HepG2 (cell line): ENCODE data around the gene FIGLA. TPM values are rescaled to one million over a fixed set of nuclear protein-coding genes. Genes with fewer than 3 reads are reported as not detected.

Source experiments
- KIAA2018 ChIP-seq: sonication (generic); formaldehyde crosslinking; IDR thresholded peaks from 2 replicates; pipeline ENCODE4 v1.5.0; 2020; ENCODE audit warnings: mild to moderate bottlenecking, missing genetic modification reagents, borderline replicate concordance
- MTERF4 ChIP-seq: sonication (generic); formaldehyde crosslinking; IDR thresholded peaks from 2 replicates; pipeline ENCODE4 v1.8.0; 2023; ENCODE audit warnings: mild to moderate bottlenecking, missing genetic modification reagents
- RBM22 ChIP-seq: fragments of 200-400 bp; formaldehyde crosslinking; optimal IDR thresholded peaks from 2 replicates; pipeline ENCODE3; 2017; ENCODE audit warnings: mild to moderate bottlenecking, low read length, moderate library complexity
- SAP130 ChIP-seq: IDR thresholded peaks from 2 replicates; pipeline ENCODE4 v1.6.1; 2016; ENCODE audit warnings: low read depth
- ZNF20 ChIP-seq: sonication (generic); formaldehyde crosslinking; IDR thresholded peaks from 2 replicates; pipeline ENCODE4 v1.4.0; 2020; ENCODE audit warnings: mild to moderate bottlenecking, moderate library complexity, missing genetic modification reagents
- ZNF75D ChIP-seq: sonication (generic); formaldehyde crosslinking; IDR thresholded peaks from 2 replicates; pipeline ENCODE4 v1.8.1; 2023; ENCODE audit warnings: missing genetic modification reagents, mild to moderate bottlenecking, borderline replicate concordance
- polyA plus RNA-seq, 8 experiments: library from polyadenylated mRNA; depleted of rRNA in 3 of 8; stranded (reverse) in 7 of 8; unstranded in 1 of 8; fragments of >200 nt; fragmentation: Illumina TruSeq in 4 of 8; extraction: Trizol in 4 of 8; gene quantifications; 2 replicates each; pipeline versions ENCODE4 v1.2.1 to v1.2.3, GENCODE V29; 2011 to 2016; ENCODE audit warnings: low read depth in 4 of 8, missing spikeins in 1 of 8, mixed read lengths in 1 of 8; ENCODE audit not compliant: insufficient read depth in 1 of 8
- total RNA-seq, 5 experiments: library from RNA; depleted of rRNA; stranded (reverse); fragments of >200 nt; fragmentation: Illumina TruSeq; extraction: Trizol; gene quantifications; 2 replicates each; pipeline ENCODE4 v1.2.3, GENCODE V29; 2016; ENCODE audit warnings: low read depth in 1 of 5
- TF ChIP-seq, protein P1 (sequence below): sonication (generic); formaldehyde crosslinking; IDR thresholded peaks from 2 replicates; pipeline ENCODE4 v1.8.0; 2022; ENCODE audit warnings: missing genetic modification reagents, mild to moderate bottlenecking, moderate library complexity, borderline replicate concordance
- TF ChIP-seq, protein P2 (sequence below): sonication (generic); formaldehyde crosslinking; IDR thresholded peaks from 2 replicates; pipeline ENCODE4 v1.4.0; 2020; ENCODE audit warnings: missing genetic modification reagents
- TF ChIP-seq, protein P3 (sequence below): sonication (generic); formaldehyde crosslinking; conservative IDR thresholded peaks from 2 replicates; pipeline ENCODE4 v1.4.0; 2020; ENCODE audit warnings: missing genetic modification reagents
- TF ChIP-seq, protein P4 (sequence below): fragments of 450-650 bp; IDR thresholded peaks from 2 replicates; pipeline ENCODE4 v1.6.1; 2017

The FIGLA gene
- total and polyA plus RNA-seq, 2 of the 13 experiments (the other 11 are each of a cell fraction or from before 2014, with no cell fraction given), result not detected

DNA sequence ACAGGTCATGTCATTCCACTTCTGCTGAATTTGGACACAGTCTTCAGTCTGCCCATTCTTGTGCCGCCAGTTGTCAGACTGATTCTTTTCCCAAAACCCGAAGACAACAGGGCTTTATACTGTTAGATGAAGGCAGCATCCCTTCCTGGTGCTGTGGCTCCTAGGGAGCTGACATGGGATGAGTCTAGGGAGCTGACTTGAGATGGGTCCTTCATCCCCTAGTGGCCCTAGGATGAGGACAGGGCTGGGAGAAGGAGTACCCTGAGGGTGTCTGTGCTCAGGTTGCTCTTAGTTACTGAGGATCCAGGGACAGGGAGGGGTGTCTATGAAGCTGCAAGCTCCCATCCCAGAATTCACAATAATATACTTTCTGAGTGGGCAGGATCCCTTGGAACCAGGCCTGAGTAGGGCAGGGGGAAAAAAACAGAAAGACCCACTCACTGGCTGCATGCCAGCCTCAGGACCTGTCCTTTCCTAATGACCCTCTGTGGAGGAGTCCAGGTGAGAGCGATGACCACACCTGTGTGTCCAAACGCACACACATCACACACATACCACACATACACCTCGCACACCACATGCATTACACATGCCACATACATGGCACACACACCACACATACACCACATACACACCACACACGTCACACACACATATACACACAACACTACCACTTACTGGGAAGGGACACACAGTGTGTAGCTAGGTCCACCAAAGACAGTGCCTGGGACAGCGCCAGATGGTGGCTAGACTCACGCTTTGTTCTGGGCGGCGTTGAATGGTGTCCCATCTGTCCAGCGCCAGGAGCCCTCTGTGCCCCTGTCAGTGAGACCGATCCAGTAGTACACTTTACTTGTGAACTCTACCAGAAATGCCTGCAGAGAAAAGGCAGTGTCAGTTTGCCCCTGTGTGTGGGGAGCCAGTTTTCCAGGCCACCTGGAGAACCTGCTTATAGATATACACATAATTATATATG, 18.8 kb upstream of the FIGLA start (continued):
- TF ChIP-seq, protein P1, sequence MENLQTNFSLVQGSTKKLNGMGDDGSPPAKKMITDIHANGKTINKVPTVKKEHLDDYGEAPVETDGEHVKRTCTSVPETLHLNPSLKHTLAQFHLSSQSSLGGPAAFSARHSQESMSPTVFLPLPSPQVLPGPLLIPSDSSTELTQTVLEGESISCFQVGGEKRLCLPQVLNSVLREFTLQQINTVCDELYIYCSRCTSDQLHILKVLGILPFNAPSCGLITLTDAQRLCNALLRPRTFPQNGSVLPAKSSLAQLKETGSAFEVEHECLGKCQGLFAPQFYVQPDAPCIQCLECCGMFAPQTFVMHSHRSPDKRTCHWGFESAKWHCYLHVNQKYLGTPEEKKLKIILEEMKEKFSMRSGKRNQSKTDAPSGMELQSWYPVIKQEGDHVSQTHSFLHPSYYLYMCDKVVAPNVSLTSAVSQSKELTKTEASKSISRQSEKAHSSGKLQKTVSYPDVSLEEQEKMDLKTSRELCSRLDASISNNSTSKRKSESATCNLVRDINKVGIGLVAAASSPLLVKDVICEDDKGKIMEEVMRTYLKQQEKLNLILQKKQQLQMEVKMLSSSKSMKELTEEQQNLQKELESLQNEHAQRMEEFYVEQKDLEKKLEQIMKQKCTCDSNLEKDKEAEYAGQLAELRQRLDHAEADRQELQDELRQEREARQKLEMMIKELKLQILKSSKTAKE (CRISPR knock-in tag), result no peak
- TF ChIP-seq, protein P2, sequence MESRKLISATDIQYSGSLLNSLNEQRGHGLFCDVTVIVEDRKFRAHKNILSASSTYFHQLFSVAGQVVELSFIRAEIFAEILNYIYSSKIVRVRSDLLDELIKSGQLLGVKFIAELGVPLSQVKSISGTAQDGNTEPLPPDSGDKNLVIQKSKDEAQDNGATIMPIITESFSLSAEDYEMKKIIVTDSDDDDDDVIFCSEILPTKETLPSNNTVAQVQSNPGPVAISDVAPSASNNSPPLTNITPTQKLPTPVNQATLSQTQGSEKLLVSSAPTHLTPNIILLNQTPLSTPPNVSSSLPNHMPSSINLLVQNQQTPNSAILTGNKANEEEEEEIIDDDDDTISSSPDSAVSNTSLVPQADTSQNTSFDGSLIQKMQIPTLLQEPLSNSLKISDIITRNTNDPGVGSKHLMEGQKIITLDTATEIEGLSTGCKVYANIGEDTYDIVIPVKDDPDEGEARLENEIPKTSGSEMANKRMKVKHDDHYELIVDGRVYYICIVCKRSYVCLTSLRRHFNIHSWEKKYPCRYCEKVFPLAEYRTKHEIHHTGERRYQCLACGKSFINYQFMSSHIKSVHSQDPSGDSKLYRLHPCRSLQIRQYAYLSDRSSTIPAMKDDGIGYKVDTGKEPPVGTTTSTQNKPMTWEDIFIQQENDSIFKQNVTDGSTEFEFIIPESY (CRISPR knock-in tag), result no peak
- TF ChIP-seq ZNF20 (CRISPR knock-in tag) (no peak), RBM22 (peak; percentile 46), SAP130 (CRISPR knock-in tag) (0 out of 2 replicates have a peak, but pooled peaks have one; percentile 3), MTERF4 (CRISPR knock-in tag) (peak; percentile 73; the same call in 1 of the 2 replicates), ZNF75D (CRISPR knock-in tag) (no peak), KIAA2018 (CRISPR knock-in tag) (no peak)
- TF ChIP-seq, protein P3, sequence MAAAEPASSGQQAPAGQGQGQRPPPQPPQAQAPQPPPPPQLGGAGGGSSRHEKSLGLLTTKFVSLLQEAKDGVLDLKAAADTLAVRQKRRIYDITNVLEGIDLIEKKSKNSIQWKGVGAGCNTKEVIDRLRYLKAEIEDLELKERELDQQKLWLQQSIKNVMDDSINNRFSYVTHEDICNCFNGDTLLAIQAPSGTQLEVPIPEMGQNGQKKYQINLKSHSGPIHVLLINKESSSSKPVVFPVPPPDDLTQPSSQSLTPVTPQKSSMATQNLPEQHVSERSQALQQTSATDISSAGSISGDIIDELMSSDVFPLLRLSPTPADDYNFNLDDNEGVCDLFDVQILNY (CRISPR knock-in tag), result no peak
- TF ChIP-seq, protein P4, sequence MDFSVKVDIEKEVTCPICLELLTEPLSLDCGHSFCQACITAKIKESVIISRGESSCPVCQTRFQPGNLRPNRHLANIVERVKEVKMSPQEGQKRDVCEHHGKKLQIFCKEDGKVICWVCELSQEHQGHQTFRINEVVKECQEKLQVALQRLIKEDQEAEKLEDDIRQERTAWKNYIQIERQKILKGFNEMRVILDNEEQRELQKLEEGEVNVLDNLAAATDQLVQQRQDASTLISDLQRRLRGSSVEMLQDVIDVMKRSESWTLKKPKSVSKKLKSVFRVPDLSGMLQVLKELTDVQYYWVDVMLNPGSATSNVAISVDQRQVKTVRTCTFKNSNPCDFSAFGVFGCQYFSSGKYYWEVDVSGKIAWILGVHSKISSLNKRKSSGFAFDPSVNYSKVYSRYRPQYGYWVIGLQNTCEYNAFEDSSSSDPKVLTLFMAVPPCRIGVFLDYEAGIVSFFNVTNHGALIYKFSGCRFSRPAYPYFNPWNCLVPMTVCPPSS, result no peak
